ENCODE measurements around the gene NME9.

NME9 gene

GRCh38 chr3:138260611-138261010 lies 69.0 kb downstream of the NME9 start:
- Histone ChIP-seq H3K27ac (replicated peaks) (no peak overlapping the region), H3K27me3 (ENCODE audit: insufficient read depth, poor library complexity, severe bottlenecking) (no peaks in the 10 kb centered on the region), H3K4me3 (replicated peaks; ENCODE audit: insufficient read depth, low read length) (no peak overlapping the region)
- TF ChIP-seq SPI1 (IDR thresholded peaks at IDR 0.05; ENCODE audit: borderline replicate concordance, low read depth) (no peak), POLR2AphosphoS5 (IDR thresholded peaks at IDR 0.05; ENCODE audit: low read depth) (no peak), GABPA (IDR thresholded peaks at IDR 0.05; ENCODE audit: low read depth) (no peak), CTCF (IDR thresholded peaks at IDR 0.05; ENCODE audit: insufficient read depth, low read length) (no peak)
- TF ChIP-seq, protein P1, sequence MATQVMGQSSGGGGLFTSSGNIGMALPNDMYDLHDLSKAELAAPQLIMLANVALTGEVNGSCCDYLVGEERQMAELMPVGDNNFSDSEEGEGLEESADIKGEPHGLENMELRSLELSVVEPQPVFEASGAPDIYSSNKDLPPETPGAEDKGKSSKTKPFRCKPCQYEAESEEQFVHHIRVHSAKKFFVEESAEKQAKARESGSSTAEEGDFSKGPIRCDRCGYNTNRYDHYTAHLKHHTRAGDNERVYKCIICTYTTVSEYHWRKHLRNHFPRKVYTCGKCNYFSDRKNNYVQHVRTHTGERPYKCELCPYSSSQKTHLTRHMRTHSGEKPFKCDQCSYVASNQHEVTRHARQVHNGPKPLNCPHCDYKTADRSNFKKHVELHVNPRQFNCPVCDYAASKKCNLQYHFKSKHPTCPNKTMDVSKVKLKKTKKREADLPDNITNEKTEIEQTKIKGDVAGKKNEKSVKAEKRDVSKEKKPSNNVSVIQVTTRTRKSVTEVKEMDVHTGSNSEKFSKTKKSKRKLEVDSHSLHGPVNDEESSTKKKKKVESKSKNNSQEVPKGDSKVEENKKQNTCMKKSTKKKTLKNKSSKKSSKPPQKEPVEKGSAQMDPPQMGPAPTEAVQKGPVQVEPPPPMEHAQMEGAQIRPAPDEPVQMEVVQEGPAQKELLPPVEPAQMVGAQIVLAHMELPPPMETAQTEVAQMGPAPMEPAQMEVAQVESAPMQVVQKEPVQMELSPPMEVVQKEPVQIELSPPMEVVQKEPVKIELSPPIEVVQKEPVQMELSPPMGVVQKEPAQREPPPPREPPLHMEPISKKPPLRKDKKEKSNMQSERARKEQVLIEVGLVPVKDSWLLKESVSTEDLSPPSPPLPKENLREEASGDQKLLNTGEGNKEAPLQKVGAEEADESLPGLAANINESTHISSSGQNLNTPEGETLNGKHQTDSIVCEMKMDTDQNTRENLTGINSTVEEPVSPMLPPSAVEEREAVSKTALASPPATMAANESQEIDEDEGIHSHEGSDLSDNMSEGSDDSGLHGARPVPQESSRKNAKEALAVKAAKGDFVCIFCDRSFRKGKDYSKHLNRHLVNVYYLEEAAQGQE (IDR thresholded peaks at IDR 0.05; ENCODE audit: insufficient replicate concordance, low read depth), result no peak
- DNase-seq (ENCODE audit: low read depth in 1 of 2, low spot score in 1 of 2), result no peak

GRCh38 chr3:138259126-138259525 lies 70.5 kb downstream of the NME9 start:
- no peak for TF ChIP-seq POLR2AphosphoS5 (IDR thresholded peaks at IDR 0.05; ENCODE audit: low read depth)
- TF ChIP-seq, protein P1 (IDR thresholded peaks at IDR 0.05; ENCODE audit: insufficient replicate concordance, low read depth), result no peak
- TF ChIP-seq GABPA (IDR thresholded peaks at IDR 0.05; ENCODE audit: low read depth), result no peak
- no peak for TF ChIP-seq CTCF (IDR thresholded peaks at IDR 0.05; ENCODE audit: insufficient read depth, low read length)
- no peak for TF ChIP-seq SPI1 (IDR thresholded peaks at IDR 0.05; ENCODE audit: borderline replicate concordance, low read depth)
- no peaks in the 10 kb centered on the region for H3K27me3 ChIP-seq (ENCODE audit: insufficient read depth, poor library complexity, severe bottlenecking)
- no peak for DNase-seq (ENCODE audit: low read depth in 1 of 2, low spot score in 1 of 2)

GRCh38 chr3:138257986-138258385 lies 71.7 kb downstream of the NME9 start:
- Histone ChIP-seq H3K4me3 (replicated peaks; ENCODE audit: insufficient read depth, low read length) (no peak overlapping the region), H3K27me3 (ENCODE audit: insufficient read depth, poor library complexity, severe bottlenecking) (no peaks in the 10 kb centered on the region), H3K27ac (replicated peaks) (no peak overlapping the region)
- no peak for TF ChIP-seq POLR2AphosphoS5 (IDR thresholded peaks at IDR 0.05; ENCODE audit: low read depth)
- no peak for TF ChIP-seq CTCF (IDR thresholded peaks at IDR 0.05; ENCODE audit: insufficient read depth, low read length)
- TF ChIP-seq GABPA (IDR thresholded peaks at IDR 0.05; ENCODE audit: low read depth), result no peak
- no peak for TF ChIP-seq SPI1 (IDR thresholded peaks at IDR 0.05; ENCODE audit: borderline replicate concordance, low read depth)
- TF ChIP-seq, protein P1 (IDR thresholded peaks at IDR 0.05; ENCODE audit: insufficient replicate concordance, low read depth), result no peak
- DNase-seq (ENCODE audit: low read depth in 1 of 2, low spot score in 1 of 2), result no peak

More at GRCh38 chr3:138259126-138259525, 70.5 kb downstream of the NME9 start:
- no peak overlapping the region for H3K27ac ChIP-seq (replicated peaks)
- no peak overlapping the region for H3K4me3 ChIP-seq (replicated peaks; ENCODE audit: insufficient read depth, low read length)

Measured in HL-60 (cell line).